ENCODE results near the gene IL17C. TPM values are rescaled to one million over a fixed set of nuclear protein-coding genes. Genes with fewer than 3 reads are reported as not detected.
A peak's percentile ranks its signal among the peaks of the same experiment; 100 is the strongest.

Gene IL17C
- total and polyA plus RNA-seq, 9 of the 15 experiments (the other 6 are each of a cell fraction or from before 2014, with no cell fraction given), result not detected

GRCh38 chr16:88639231-88640038 is 1.1 kb downstream of the IL17C start (continued):
- no peak for TF ChIP-seq TFAM (CRISPR knock-in tag; conservative IDR thresholded peaks at IDR 0.05)
- TF ChIP-seq SNAPC5 (CRISPR knock-in tag; IDR thresholded peaks at IDR 0.05), result no peak
- no peak for TF ChIP-seq POLR2B (IDR thresholded peaks at IDR 0.05; ENCODE audit: low read depth, partially characterized antibody)
- peak; percentile 32 for TF ChIP-seq FIP1L1 (IDR thresholded peaks at IDR 0.05; ENCODE audit: low read depth, low read length, poor library complexity, severe bottlenecking)
- no peak for TF ChIP-seq SLC30A9 (CRISPR knock-in tag; IDR thresholded peaks at IDR 0.05)
- no peak for TF ChIP-seq MYBL2 (IDR thresholded peaks at IDR 0.05; ENCODE audit: low read depth)
- no peak for TF ChIP-seq MYBL2 (CRISPR knock-in tag; IDR thresholded peaks at IDR 0.05; ENCODE audit: borderline replicate concordance)
- TF ChIP-seq ATF6 (CRISPR knock-in tag; IDR thresholded peaks at IDR 0.05), result no peak
- TF ChIP-seq MEF2D (tag; conservative IDR thresholded peaks at IDR 0.05; ENCODE audit: low read depth), result no peak
- TF ChIP-seq TFAP4 (CRISPR knock-in tag; IDR thresholded peaks at IDR 0.05; ENCODE audit: borderline replicate concordance), result 0 out of 2 replicates have a peak, but pooled peaks have one; percentile 32
- TF ChIP-seq ZBTB33 (CRISPR knock-in tag; IDR thresholded peaks at IDR 0.05), result peak; percentile 22; the same call in 1 of the 2 replicates
- TF ChIP-seq GTF2E2 (tag; IDR thresholded peaks at IDR 0.05), result no peak
- TF ChIP-seq PRDM10 (IDR thresholded peaks at IDR 0.05; ENCODE audit: partially characterized antibody), result no peak
- TF ChIP-seq DLX4 (CRISPR knock-in tag; IDR thresholded peaks at IDR 0.05), result no peak
- no peak for TF ChIP-seq ARHGAP35 (IDR thresholded peaks at IDR 0.05; ENCODE audit: partially characterized antibody)
- peak; percentile 63 for TF ChIP-seq POLR2G (IDR thresholded peaks at IDR 0.05; ENCODE audit: low read depth, low read length)
- TF ChIP-seq HIVEP1 (CRISPR knock-in tag; IDR thresholded peaks at IDR 0.05), result no peak
- no peak for TF ChIP-seq CHD1 (IDR thresholded peaks at IDR 0.05; ENCODE audit: low read length)

Measured in K562 (cell line).